ENCODE data around the gene TSPYL6.

GRCh38 chr2:54240515-54241469, 15.2 kb downstream of the TSPYL6 start:
- TF ChIP-seq CTCF (IDR thresholded peaks at IDR 0.05) (no peak), POLR2A (IDR thresholded peaks at IDR 0.05) (no peak)
